OCI-LY1 (cell line): Measurements from ENCODE around the gene GANAB.

Experiments used
- H2AFZ ChIP-seq: fragments of 200-600 bp; sonication (generic), shearing (Covaris generic); 2 replicates; pipeline ENCODE4 v1.6.0; 2014; ENCODE audit warnings: antibody characterized with exemption, mild to moderate bottlenecking, low read length
- H3F3A ChIP-seq: fragments of 200-600 bp; sonication (generic), shearing (Covaris generic); 2 replicates; pipeline ENCODE4 v1.6.0; 2014; ENCODE audit warnings: mild to moderate bottlenecking, antibody characterized with exemption, low read length, moderate library complexity; ENCODE audit not compliant: insufficient read depth
- H3K27ac ChIP-seq: fragments of 200-600 bp; sonication (generic); 2 replicates; pipeline ENCODE4 v1.5.1; 2014; ENCODE audit warnings: low read length, mixed run types, mild to moderate bottlenecking, low read depth; ENCODE audit not compliant: poor library complexity, severe bottlenecking
- H3K27me3 ChIP-seq: fragments of 200-600 bp; sonication (generic); 2 replicates; pipeline ENCODE4 v1.6.0; 2014; ENCODE audit warnings: antibody characterized with exemption, mild to moderate bottlenecking, low read length, moderate library complexity; ENCODE audit not compliant: insufficient read depth
- H3K36me3 ChIP-seq: fragments of 200-600 bp; sonication (generic); 2 replicates; pipeline ENCODE4 v1.6.1; 2014; ENCODE audit warnings: mild to moderate bottlenecking, antibody characterized with exemption, low read length, moderate library complexity, mixed read lengths; ENCODE audit not compliant: insufficient read depth
- H3K4me1 ChIP-seq: fragments of 200-600 bp; sonication (generic); 2 replicates; pipeline ENCODE4 v1.5.1; 2014; ENCODE audit warnings: mild to moderate bottlenecking, low read length, moderate library complexity; ENCODE audit not compliant: insufficient read depth, severe bottlenecking
- H3K4me2 ChIP-seq: fragments of 200-600 bp; sonication (generic), shearing (Covaris generic); 2 replicates; pipeline ENCODE4 v1.6.1; 2014; ENCODE audit warnings: low read length
- H3K4me3 ChIP-seq: fragments of 200-600 bp; sonication (generic); 2 replicates; pipeline ENCODE4 v1.5.1; 2014; ENCODE audit warnings: low read length, low read depth, mild to moderate bottlenecking, mixed read lengths; ENCODE audit not compliant: poor library complexity, severe bottlenecking
- H3K79me2 ChIP-seq: fragments of 200-600 bp; shearing (Covaris generic); 2 replicates; pipeline ENCODE4 v1.6.1; 2016; ENCODE audit warnings: mixed run types, low read length, mixed read lengths; ENCODE audit not compliant: insufficient read depth
- H3K9ac ChIP-seq: fragments of 200-600 bp; sonication (generic), shearing (Covaris generic); 2 replicates; pipeline ENCODE4 v1.6.1; 2014; ENCODE audit warnings: mild to moderate bottlenecking, low read length, mixed read lengths
- H3K9me2 ChIP-seq: fragments of 200-600 bp; sonication (generic), shearing (Covaris generic); 2 replicates; pipeline ENCODE4 v1.6.1; 2014; ENCODE audit warnings: low read depth, mild to moderate bottlenecking, low read length, mixed read lengths
- H3K9me3 ChIP-seq: fragments of 200-600 bp; shearing (Covaris generic); 2 replicates; pipeline ENCODE4 v1.6.1; 2014; ENCODE audit warnings: low read length, mixed read lengths
- H4K20me1 ChIP-seq: fragments of 200-600 bp; sonication (generic), shearing (Covaris generic); 2 replicates; pipeline ENCODE4 v1.6.0; 2016; ENCODE audit warnings: mild to moderate bottlenecking, low read length; ENCODE audit not compliant: insufficient read depth
- CTCF ChIP-seq: fragments of 200-600 bp; sonication (generic), shearing (Covaris generic); IDR thresholded peaks from 2 replicates; pipeline ENCODE4 v1.5.1; 2017; ENCODE audit warnings: mild to moderate bottlenecking, antibody characterized with exemption, low read length, moderate library complexity, mixed read lengths
- EZH2 ChIP-seq: fragments of 200-600 bp; sonication (generic), shearing (Covaris generic); IDR thresholded peaks from 2 replicates; pipeline ENCODE4 v1.8.0; 2017; ENCODE audit warnings: borderline replicate concordance, mixed run types, mild to moderate bottlenecking, antibody characterized with exemption, low read length, moderate library complexity, mixed read lengths

Gene GANAB

GRCh38 chr11:62632492-62632891 lies 13.9 kb downstream of the GANAB start:
- Histone ChIP-seq H3K79me2 (no peaks in the 10 kb centered on the region), H3K36me3 (peaks cover 97% of the 10 kb centered on the region), H4K20me1 (no peaks in the 10 kb centered on the region), H3K9me3 (no peaks in the 10 kb centered on the region), H3K4me3 (no peak overlapping the region), H3K27me3 (no peaks in the 10 kb centered on the region), H3K4me1 (no peaks in the 10 kb centered on the region), H3F3A (no peaks in the 10 kb centered on the region), H2AFZ (no peak overlapping the region), H3K4me2 (no peak overlapping the region), H3K27ac (no peak overlapping the region), H3K9me2 (no peaks in the 10 kb centered on the region), H3K9ac (no peak overlapping the region)
- TF ChIP-seq CTCF, result no peak
- no peak for TF ChIP-seq EZH2

GRCh38 chr11:62627713-62628112 lies 18.7 kb downstream of the GANAB start:
- Histone ChIP-seq H3K79me2 (no peaks in the 10 kb centered on the region), H4K20me1 (no peaks in the 10 kb centered on the region), H3K27ac (no peak overlapping the region), H3K9me3 (no peaks in the 10 kb centered on the region), H3K9ac (no peak overlapping the region), H3K4me2 (no peak overlapping the region), H3K9me2 (no peaks in the 10 kb centered on the region), H2AFZ (no peak overlapping the region), H3F3A (peaks cover 2% of the 10 kb centered on the region; the same call in 1 of the 2 replicates), H3K4me3 (no peak overlapping the region), H3K4me1 (no peaks in the 10 kb centered on the region), H3K27me3 (no peaks in the 10 kb centered on the region), H3K36me3 (peaks cover 79% of the 10 kb centered on the region)
- TF ChIP-seq CTCF, result no peak
- TF ChIP-seq EZH2, result no peak

GRCh38 chr11:62622476-62623089 lies 23.8 kb downstream of the GANAB start:
- H3K4me1 ChIP-seq, result peaks cover 14% of the 10 kb centered on the region
- H3K9ac ChIP-seq, result peak overlapping the region; percentile 17; the same call in 1 of the 2 replicates
- peaks cover 7% of the 10 kb centered on the region; the same call in 1 of the 2 replicates for H3F3A ChIP-seq
- peaks cover 8% of the 10 kb centered on the region for H3K79me2 ChIP-seq
- peak overlapping the region; percentile 96 for H3K4me3 ChIP-seq
- peaks cover 36% of the 10 kb centered on the region for H3K36me3 ChIP-seq
- no peaks in the 10 kb centered on the region for H3K9me3 ChIP-seq
- no peaks in the 10 kb centered on the region for H4K20me1 ChIP-seq
- H3K27ac ChIP-seq, result peak overlapping the region; percentile 80
- no peak overlapping the region for H2AFZ ChIP-seq
- TF ChIP-seq EZH2, result no peak
- TF ChIP-seq CTCF, result no peak
- H3K27me3 ChIP-seq, result no peaks in the 10 kb centered on the region
- no peaks in the 10 kb centered on the region for H3K9me2 ChIP-seq
- peak overlapping the region; percentile 33 for H3K4me2 ChIP-seq
